GM12874 (cell line): ENCODE results near the gene CAB39.

Experiments used
- CTCF ChIP-seq: IDR thresholded peaks from 2 replicates; pipeline ENCODE4 v1.5.1; 2011; ENCODE audit warnings: low read depth, mild to moderate bottlenecking, control low read depth, low read length, moderate library complexity; ENCODE audit not compliant: insufficient read depth

CAB39 gene

GRCh38 chr2:230850358-230850658, 137.7 kb downstream of the CAB39 start:
- TF ChIP-seq CTCF: no peak

GRCh38 chr2:230852113-230852512, 139.5 kb downstream of the CAB39 start:
- no peak for TF ChIP-seq CTCF

- no peak for TF ChIP-seq CTCF
These were observed 149.1 kb downstream of the CAB39 start for GRCh38 chr2:230861552-230862255.

GRCh38 chr2:230862292-230862691, 149.7 kb downstream of the CAB39 start:
- TF ChIP-seq CTCF: no peak

GRCh38 chr2:230863031-230863430, 150.4 kb downstream of the CAB39 start:
- TF ChIP-seq CTCF: no peak

GRCh38 chr2:230863442-230864121, 150.9 kb downstream of the CAB39 start:
- no peak for TF ChIP-seq CTCF

GRCh38 chr2:230864122-230864604, 151.5 kb downstream of the CAB39 start:
- TF ChIP-seq CTCF: no peak
